ENCODE data around the gene PLPPR1. TPM values are rescaled to one million over a fixed set of nuclear protein-coding genes. Genes with fewer than 3 reads are reported as not detected.

Gene PLPPR1
- total RNA-seq, 1 experiment from 2014 or later = not detected

GRCh38 chr9:101369286-101369685 is 340.8 kb downstream of the PLPPR1 start:
- DNase-seq (ENCODE audit: low read depth, low spot score) = no peak
- peaks cover 8 to 12% of the 10 kb centered on the region in 2 experiments; a peak in 3 of 4 replicates for H3K4me1 ChIP-seq (ENCODE audit: control insufficient read depth in 1 of 2, insufficient read depth in 2 of 2, low read length in 2 of 2)
- H3K36me3 ChIP-seq (ENCODE audit: control insufficient read depth in 1 of 2, insufficient read depth in 2 of 2, low read length in 2 of 2) = no peaks in the 10 kb centered on the region
- no peak overlapping the region for H3K27ac ChIP-seq (ENCODE audit: low read depth, low read length)
- no peaks in the 10 kb centered on the region for H4K20me1 ChIP-seq (ENCODE audit: insufficient read depth)
- BruUV-seq (replicated peaks) = no TSS peak
- no peak for TF ChIP-seq FOSL1 (IDR thresholded peaks at IDR 0.05; ENCODE audit: low read depth)
- TF ChIP-seq MAX (IDR thresholded peaks at IDR 0.05) = no peak
- H3K27me3 ChIP-seq (ENCODE audit: insufficient read depth, low read length) = no peaks in the 10 kb centered on the region
- H3K79me2 ChIP-seq (ENCODE audit: insufficient read depth, low read length) = no peaks in the 10 kb centered on the region
- no peak; the same call in 1 of the 2 replicates for ATAC-seq
- H3K9me3 ChIP-seq (ENCODE audit: control insufficient read depth in 1 of 2, insufficient read depth in 1 of 2, low read depth in 1 of 2, low read length in 2 of 2) = no peaks in the 10 kb centered on the region
- no peak overlapping the region for H3K4me2 ChIP-seq (ENCODE audit: low read length)
- H3K9me2 ChIP-seq (ENCODE audit: insufficient read depth) = no peaks in the 10 kb centered on the region
- H2AFZ ChIP-seq (ENCODE audit: low read depth, low read length, poor library complexity, severe bottlenecking) = no peak overlapping the region
- RAD21 ChIA-PET (ENCODE audit: low non-redundant PET in 1 of 2, low total read pairs in 2 of 2, uncharacterized antibody in 2 of 2, unreplicated experiment in 2 of 2) = no interaction called here
- CTCF ChIA-PET = no interaction called here
- no peak overlapping the region for H3K4me3 ChIP-seq (replicated peaks in 1 of 2; ENCODE audit: low read depth in 1 of 2, low read length in 2 of 2)
- H3K9ac ChIP-seq (ENCODE audit: low read length) = no peak overlapping the region
- intact Hi-C loops (cut with micrococcal nuclease) = no loop called here
- POLR2A ChIA-PET = no interaction called here

GRCh38 chr9:101369884-101370531 is 341.5 kb downstream of the PLPPR1 start:
- ChIA-PET CTCF (no interaction called here), RAD21 (ENCODE audit: low non-redundant PET in 1 of 2, low total read pairs in 2 of 2, uncharacterized antibody in 2 of 2, unreplicated experiment in 2 of 2) (no interaction called here), POLR2A (no interaction called here)
- ATAC-seq (no peak), DNase-seq (ENCODE audit: low read depth, low spot score) (no peak)
- intact Hi-C loops (cut with micrococcal nuclease) = no loop called here
- Histone ChIP-seq H3K27ac (ENCODE audit: low read depth, low read length) (no peak overlapping the region), H2AFZ (ENCODE audit: low read depth, low read length, poor library complexity, severe bottlenecking) (no peak overlapping the region), H3K4me2 (ENCODE audit: low read length) (no peak overlapping the region), H3K4me1 (ENCODE audit: control insufficient read depth in 1 of 2, insufficient read depth in 2 of 2, low read length in 2 of 2) (peaks cover 8 to 12% of the 10 kb centered on the region in 2 experiments; a peak in 3 of 4 replicates), H3K27me3 (ENCODE audit: insufficient read depth, low read length) (no peaks in the 10 kb centered on the region), H3K9me3 (ENCODE audit: control insufficient read depth in 1 of 2, insufficient read depth in 1 of 2, low read depth in 1 of 2, low read length in 2 of 2) (no peaks in the 10 kb centered on the region), H3K79me2 (ENCODE audit: insufficient read depth, low read length) (no peaks in the 10 kb centered on the region), H3K4me3 (replicated peaks in 1 of 2; ENCODE audit: low read depth in 1 of 2, low read length in 2 of 2) (no peak overlapping the region), H3K9ac (ENCODE audit: low read length) (no peak overlapping the region), H3K36me3 (ENCODE audit: control insufficient read depth in 1 of 2, insufficient read depth in 2 of 2, low read length in 2 of 2) (no peaks in the 10 kb centered on the region), H3K9me2 (ENCODE audit: insufficient read depth) (no peaks in the 10 kb centered on the region), H4K20me1 (ENCODE audit: insufficient read depth) (no peaks in the 10 kb centered on the region)
- no TSS peak for BruUV-seq (replicated peaks)
- TF ChIP-seq SP1 (IDR thresholded peaks at IDR 0.05; ENCODE audit: low read depth) (no peak), ELF1 (IDR thresholded peaks at IDR 0.05; ENCODE audit: borderline replicate concordance, low read depth) (no peak), POLR2AphosphoS5 (IDR thresholded peaks at IDR 0.05; ENCODE audit: low read depth, low read length) (no peak), EZH2 (IDR thresholded peaks at IDR 0.05) (no peak), ZNF274 (IDR thresholded peaks at IDR 0.05; ENCODE audit: low read depth, low read length) (no peak), RAD21 (IDR thresholded peaks at IDR 0.05; ENCODE audit: low read depth) (no peak), EZH2phosphoT487 (IDR thresholded peaks at IDR 0.05; ENCODE audit: borderline replicate concordance) (no peak), SIN3A (IDR thresholded peaks at IDR 0.05; ENCODE audit: low read depth) (no peak), ZBTB33 (IDR thresholded peaks at IDR 0.05; ENCODE audit: extremely low read depth, insufficient replicate concordance, low read length) (no peak), CEBPB (IDR thresholded peaks at IDR 0.05; ENCODE audit: low read depth) (no peak), FOSL1 (IDR thresholded peaks at IDR 0.05; ENCODE audit: low read depth) (no peak), CBX3 (IDR thresholded peaks at IDR 0.05; ENCODE audit: low read depth) (no peak), REST (IDR thresholded peaks at IDR 0.05; ENCODE audit: low read depth) (no peak), ATF3 (IDR thresholded peaks at IDR 0.05) (no peak), POLR2A (IDR thresholded peaks at IDR 0.05; ENCODE audit: borderline replicate concordance, extremely low read depth, insufficient read depth, insufficient read length) (no peak)
